NCI-H1417 (cell line): ENCODE data around the gene C14orf180.

Source experiments
- DNase-seq, 3 experiments: peaks; one replicate each; lab custom pipeline; 2025; lab: John Stamatoyannopoulos, UW

C14orf180 gene

GRCh38 chr14:104593710-104594136 lies 14.2 kb downstream of the C14orf180 start:
- DNase-seq = no peak

DNA sequence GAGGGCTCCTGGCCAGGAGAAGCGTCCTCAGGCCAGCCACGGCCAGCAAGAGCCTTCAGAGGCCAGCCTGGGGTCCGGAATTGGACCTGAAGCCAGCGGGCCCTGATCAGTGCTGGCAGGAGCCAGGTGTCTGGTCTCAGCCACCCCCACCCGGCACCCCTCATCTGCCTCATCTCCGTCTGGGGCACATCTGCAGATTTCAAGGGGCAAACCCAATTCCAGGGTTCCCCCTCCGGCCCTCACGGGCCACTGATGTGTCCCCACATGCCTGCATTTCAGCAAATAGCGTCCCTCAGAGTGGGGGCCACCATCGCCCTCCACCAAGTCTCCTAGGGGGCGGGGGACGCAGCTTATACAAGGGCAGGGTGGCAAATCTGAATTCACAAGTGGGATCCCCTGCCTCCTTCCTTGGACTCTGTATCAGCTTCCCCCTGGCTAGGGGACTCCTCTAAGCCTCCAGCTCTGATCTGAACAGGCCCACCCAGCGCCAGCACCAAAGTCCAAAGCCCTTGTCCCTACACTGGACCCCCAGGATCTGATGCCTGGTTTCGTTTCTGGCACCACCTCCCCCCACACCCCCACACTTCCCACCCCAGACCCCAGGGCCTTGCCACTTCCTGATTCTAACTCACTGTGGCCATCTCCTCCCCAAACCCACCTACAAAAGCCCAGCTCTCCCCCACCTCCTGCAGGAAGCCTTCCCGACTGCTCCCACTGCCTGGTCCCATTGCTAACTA lies 14.9 kb downstream of the C14orf180 start:
- DNase-seq = no peak

- no peak for DNase-seq
These were observed 15.6 kb downstream of the C14orf180 start for GRCh38 chr14:104595116-104595675.

DNA sequence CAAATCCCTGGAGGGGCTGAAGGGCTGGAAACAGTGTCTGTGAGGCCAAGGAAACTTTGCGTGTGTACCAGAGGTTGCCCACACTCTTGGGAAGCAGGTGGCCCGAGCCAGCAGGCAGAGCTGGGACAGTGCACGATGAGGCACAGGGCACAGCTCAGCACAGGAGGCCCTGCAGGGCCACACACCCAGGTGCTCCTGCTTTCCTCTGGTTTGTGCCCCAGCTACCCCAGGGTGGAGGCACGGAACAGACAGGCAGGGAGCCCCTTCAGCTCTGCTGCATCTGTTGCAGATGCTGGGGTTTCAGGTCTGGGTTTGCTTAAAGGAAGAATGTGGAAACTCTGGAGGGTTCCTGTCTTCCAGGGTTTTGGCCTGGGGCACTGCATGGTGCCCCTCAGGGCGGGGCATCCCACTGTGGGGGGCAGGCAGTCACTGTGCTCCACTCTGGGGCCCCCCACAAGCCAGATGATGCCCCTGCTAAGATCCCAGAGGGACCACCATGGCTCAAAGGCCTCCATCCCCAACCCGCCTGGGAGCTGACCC lies 16.4 kb downstream of the C14orf180 start:
- no peak for DNase-seq

- DNase-seq = no peak
These were observed 16.9 kb downstream of the C14orf180 start for GRCh38 chr14:104596451-104596918.

GRCh38 chr14:104596927-104597351 lies 17.4 kb downstream of the C14orf180 start:
- no peak for DNase-seq

DNA sequence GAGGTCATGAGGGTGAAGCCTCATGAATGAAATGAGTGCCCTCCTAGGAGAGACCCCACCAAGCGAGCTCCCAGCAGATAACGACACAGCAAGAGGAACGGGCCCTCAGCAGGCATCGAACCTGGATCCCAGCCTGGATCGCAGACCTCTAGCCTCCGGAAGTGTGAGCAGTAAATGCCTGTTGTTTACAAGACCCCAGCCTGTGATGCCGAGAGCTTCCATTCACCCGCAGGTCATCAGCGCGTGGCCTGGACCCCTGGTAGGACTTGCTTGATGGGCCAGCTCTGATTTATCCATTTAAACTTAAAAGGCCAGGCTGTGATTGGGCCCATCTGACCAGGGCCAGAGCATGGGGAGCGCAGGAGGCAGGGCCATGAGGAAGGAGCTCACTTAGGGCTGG lies 18.0 kb downstream of the C14orf180 start:
- no peak for DNase-seq

DNA sequence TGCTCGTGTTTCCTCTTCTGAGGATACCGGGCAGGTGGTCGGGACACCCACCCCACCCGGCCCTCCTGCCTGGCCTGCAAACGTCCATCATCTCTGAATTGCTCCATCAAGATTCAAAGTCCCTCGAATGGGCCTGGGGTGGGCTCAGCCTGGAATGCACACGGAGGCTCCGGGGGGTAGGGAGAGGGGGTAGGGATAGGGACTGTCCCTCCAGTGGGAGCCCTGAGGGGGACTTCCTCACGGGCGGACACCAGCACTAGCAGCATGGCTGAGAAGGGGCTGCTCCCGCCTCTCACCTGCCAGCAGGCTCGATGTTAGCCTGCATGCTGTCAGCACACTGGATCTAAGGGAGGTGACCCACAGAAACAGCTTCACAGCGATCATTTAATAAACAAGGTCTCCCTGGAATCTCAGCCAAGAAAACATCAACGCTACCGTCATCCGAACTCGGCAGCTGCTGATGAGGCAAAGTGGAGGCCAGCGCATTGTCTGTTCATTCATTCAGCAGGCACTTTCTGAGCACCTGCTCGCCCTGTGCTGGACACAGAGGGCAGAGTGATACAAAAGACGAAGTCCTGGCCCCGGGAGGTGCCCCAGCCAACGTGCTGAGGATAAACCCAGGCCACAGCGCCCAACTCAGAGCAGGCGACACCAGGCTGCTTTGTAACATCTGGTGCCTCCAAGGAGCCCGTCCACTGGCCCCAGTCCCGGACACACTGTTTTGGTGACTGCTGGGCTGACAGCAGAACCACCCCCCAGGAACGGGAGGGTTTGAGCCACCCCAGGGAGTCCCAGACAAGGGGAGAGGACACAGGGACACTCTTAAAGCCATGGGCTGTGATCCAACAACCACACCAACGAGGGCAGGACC lies 18.7 kb downstream of the C14orf180 start:
- DNase-seq = peak in 2 of 3 experiments; percentile 57 to 83

DNA sequence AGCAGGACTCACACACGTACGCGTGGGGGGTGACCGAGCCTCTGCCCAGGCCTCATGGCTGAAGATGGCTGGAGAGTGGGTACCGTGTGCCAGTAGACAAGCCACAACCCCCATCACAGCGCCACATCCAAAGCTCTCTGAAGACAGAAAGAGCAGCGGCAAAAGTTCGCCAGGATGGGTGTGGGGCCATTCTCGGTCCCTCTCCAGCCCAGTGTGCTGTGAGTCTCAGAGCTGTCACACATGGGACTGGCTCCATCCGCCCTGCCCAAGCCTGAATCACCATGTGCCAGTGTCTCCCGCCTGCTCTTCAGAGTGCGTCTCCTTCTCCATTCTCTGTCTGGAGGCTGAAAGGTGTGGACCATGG lies 19.3 kb downstream of the C14orf180 start:
- DNase-seq = no peak

GRCh38 chr14:104599446-104599845 lies 19.9 kb downstream of the C14orf180 start:
- DNase-seq = no peak

DNA sequence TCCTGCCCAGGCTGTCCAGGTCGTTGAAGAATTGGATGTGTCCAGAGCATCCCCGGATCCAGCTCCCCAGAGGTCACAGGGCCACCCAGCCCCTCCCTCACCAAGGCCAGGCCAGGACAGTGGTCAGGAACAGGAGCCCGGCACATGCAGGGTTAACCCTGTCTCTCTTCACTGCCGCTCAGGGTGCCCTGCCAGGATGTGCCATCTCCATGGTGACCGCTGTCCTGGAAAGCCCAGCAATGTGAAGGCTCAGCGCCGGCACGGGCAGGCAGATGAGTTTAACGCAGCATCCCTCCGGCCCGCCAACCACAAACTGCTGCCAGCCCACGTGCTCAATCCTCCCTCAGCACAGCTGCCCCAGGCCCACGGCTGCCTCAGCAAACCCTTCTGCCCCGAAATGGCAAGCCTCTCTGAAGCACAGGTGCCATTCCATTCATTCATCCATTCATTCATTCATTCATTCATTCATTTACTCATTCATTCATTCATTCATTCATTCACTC lies 20.6 kb downstream of the C14orf180 start:
- DNase-seq = peak; percentile 7 to 92 (median 81)

DNA sequence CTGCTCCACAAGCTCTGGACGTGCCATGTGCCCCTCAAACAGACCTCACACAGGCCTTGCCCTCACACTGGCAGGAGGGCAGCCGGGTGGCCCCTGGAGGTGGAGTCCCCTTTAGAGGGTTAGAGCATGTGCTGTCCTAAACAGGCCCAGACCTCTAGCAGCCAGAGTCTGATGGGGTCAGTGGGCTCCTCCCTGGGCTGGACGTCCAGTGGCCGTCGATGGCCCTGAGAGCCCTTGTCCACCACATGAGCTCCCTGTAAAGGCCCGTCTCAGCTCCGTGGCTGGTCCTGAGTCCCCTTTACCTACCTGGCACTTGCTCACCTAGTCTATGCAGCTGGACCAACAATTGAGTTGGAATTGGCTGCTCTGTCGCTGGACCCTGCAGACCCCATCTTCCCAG lies 21.2 kb downstream of the C14orf180 start:
- DNase-seq = no peak

GRCh38 chr14:104601786-104602185 lies 22.2 kb downstream of the C14orf180 start:
- DNase-seq = peak in 2 of 3 experiments; percentile 10 to 64

DNA sequence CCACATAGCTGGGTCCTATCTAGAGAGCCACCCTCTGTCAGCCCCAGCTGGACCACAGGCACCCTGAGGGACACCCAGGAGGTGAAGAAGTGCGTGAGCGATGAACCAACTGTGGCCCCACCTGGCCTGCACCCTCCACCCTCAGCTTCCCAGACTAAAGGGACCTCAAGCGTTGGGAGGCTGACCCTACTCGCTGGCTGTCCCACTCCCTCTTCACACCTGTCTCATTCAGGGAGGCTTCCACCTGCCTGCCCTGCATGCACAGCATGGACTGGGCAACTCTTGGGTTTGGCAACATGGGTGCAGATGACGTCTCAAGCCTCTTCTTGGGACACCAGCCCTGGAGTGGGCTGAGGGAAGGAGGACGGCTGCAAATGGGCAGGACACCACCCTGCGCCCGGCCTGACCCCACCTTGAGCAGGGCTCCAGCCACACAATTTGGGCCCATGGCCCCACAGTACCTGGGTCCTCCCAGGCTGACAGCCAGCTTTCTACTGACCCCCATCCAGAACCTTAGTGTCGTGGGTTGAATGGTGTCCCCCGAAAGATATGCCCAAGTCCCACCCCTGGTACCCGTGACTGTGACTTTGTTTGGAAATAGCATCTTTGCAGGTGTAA lies 22.9 kb downstream of the C14orf180 start:
- no peak for DNase-seq

GRCh38 chr14:104602933-104603325 lies 23.4 kb downstream of the C14orf180 start:
- DNase-seq = peak in 1 of 3 experiments; percentile 45

- DNase-seq = peak in 2 of 3 experiments; percentile 81 to 85
These were observed 24.3 kb downstream of the C14orf180 start for GRCh38 chr14:104603711-104604401.

DNA sequence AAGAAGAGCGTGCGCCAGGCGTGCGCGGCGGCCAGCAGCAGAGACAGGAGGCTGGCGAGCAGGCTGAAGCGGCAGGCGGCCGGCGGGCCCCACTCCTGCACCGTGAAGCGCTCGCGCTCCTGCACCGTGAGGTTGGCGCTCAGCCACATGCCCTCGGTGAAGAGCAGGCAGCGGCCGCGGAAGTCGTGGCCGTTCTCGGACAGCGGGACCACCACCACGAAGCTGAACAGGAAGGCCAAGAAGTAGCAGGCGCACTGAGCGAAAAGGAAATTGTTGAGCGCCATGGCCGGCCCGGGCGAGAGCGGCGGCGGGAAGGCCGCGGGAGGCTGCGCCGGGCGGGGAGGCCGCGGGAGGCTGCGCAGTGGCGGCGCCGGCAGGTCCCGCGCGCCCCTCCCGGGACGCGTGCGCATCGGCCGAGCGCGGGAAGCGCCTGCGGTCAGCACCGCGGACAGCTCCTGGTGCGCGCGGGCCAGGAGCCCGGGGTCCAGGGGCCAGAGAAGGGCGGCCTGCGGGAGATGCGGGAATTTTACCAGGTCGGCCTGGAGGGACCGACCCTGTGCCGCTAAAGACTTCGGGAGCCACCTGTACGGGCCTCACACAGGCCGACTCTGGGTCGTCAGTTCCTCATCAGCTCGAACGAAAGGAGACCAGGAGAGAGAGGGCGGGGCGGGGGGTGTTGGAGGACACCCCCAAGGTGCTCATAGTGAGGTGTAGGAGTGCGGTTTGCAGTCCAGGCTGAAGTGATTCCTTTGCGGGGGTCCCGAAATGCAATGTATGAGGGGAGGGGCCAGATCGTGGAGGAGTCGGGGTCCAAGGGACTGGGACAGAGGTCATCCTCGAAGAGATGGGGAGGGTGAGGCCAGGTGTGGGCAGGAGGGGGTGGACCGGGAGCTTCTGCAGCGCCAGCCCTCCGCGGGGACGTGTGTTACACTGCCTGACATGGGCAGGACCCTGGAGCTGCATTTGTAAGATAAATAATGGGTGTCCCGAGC lies 25.2 kb downstream of the C14orf180 start, which contains the start of gene TMEM179:
Gene TMEM179, minus strand, starts transcription at position 315 of the 992 bp plus-strand sequence. Its CDS starts 31 bp downstream, at position 284.
- peak; percentile 9 to 93 (median 88) for DNase-seq

- DNase-seq = no peak
These were observed 30.1 kb downstream of the C14orf180 start for GRCh38 chr14:104609666-104610065.

GRCh38 chr14:104610749-104611310 lies 31.3 kb downstream of the C14orf180 start:
- DNase-seq = no peak
